Stimulated activated CD8-positive, alpha-beta memory T cell treated with anti-CD3 and anti-CD28 coated beads, Interleukin-4, amount 100 ng/mL, for 4 hours (primary cell): ENCODE results near the gene NRXN3.

Experiments used
- DNase-seq, 2 donors: peaks; one replicate each; pipeline ENCODE4 v3.0.0-alpha.2; 2020; ENCODE audit warnings: low read depth in 2 of 2, low spot score in 1 of 2

The NRXN3 gene

DNA sequence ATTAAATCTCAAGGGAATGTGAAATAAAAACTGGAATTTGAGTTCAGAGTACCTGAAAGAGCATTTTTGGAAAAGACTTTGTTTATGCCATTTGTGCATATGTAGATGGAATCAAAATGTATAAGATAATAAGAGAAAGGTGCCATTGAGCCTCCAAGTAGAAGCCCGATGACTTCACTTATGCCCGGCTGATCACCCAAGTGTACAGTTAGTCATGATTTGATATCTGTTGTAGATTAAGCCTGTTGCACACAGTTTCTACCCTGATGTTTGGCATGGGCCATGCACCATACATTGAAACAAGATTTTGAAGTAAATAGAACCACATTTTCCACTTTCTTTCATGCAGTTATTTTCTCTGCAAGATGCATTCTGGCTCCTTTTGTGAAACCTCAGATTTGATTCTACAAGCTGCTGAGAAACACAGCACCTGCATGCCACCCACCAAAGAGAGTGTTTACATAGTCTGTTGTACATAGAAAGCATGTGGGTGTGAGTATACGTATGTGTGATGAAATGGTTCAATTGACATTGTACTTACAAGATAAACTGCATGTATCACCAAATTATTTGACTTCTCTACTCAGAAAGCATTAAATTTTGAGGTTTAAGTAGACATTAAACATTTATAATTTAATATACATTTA lies 1268.6 kb downstream of the NRXN3 start:
- no peak for DNase-seq

- DNase-seq: no peak
Measured at GRCh38 chr14:79442786-79443185, 1272.6 kb downstream of the NRXN3 start.

- no peak for DNase-seq
Measured at GRCh38 chr14:79443602-79444001, 1273.4 kb downstream of the NRXN3 start.

- DNase-seq: no peak
Measured at GRCh38 chr14:79448960-79449359, 1278.8 kb downstream of the NRXN3 start.

- no peak for DNase-seq
Measured at GRCh38 chr14:79451601-79452000, 1281.4 kb downstream of the NRXN3 start.

DNA sequence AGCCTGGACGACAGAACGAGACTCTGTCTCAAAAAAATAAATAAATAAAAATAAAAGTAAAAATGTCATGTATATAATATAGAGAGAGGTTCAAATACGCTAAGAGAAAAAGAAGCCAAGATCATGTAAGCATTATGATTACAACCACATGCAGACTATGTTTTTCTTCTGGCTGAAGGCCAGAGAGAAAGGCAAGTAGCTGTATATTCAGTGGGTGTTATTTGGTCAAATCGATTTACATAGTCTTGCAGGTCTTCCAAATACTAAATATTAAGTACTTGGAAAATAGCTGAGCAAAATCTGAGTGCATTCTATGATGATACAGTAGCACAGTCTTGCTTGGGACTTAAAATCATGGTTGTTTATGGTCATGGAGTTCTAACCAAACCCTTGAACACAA lies 1283.1 kb downstream of the NRXN3 start:
- no peak for DNase-seq

DNA sequence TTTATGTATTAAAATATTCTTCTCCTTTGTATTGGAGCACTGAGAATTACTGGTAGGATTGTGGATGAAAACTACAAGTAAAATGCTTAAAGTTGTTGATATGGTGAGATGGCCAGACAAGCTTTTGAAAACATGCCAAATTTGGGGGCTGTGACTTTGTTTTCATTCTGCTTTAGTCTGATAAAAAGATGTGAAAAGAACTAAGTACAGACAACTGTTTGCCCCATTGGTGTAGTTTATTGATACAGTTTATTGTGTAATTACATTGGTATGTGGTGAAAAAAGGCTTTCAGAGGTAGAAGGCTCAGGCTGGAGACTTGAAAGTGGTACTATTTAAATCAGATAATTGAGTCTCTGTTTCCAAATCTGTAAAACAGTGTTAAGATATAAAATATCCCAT lies 1294.3 kb downstream of the NRXN3 start:
- DNase-seq: no peak

GRCh38 chr14:79465651-79466050 lies 1295.5 kb downstream of the NRXN3 start:
- DNase-seq: no peak

GRCh38 chr14:79466938-79467527 lies 1296.9 kb downstream of the NRXN3 start:
- no peak for DNase-seq

DNA sequence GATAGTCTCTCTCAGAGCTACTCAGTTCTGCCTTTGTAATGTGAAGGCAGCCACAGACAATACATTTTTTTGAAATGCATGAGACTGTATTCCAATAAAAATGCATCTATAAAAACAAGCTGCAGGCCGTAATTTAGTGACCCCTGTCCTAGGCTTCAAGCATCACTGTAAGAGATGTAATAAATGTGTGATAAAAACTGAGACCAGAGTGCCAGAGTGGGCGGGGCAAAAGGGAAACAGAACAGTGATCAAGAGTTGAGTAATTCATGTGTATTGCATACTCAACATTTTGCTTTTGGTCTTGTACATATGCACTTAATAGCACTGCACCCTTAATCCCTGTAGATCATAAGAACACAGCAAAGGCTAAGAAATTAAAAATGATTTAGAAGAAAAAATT lies 1297.7 kb downstream of the NRXN3 start:
- no peak for DNase-seq

GRCh38 chr14:79468486-79468885 lies 1298.3 kb downstream of the NRXN3 start:
- DNase-seq: no peak

- DNase-seq: no peak
Measured at GRCh38 chr14:79473651-79474050, 1303.5 kb downstream of the NRXN3 start.

- no peak for DNase-seq
Measured at GRCh38 chr14:79475887-79476532, 1305.8 kb downstream of the NRXN3 start.

DNA sequence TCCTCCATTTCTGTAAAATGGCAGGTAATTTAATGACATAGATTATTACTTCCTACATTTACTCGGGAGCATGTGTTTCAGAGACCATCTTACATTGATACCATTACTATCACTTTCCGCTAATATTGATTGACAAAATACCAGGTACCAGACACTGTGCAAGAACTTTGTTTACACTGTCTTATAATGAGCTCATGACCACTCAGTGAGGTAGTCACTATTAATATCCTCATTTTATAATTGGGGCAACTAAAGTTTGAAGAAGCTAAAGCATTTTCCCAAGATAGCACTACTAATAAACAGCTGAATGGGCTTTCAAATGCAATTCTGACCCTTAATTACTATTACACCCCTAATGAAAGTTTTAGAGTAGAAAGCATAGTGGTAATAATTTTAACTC lies 1306.4 kb downstream of the NRXN3 start:
- DNase-seq: no peak

DNA sequence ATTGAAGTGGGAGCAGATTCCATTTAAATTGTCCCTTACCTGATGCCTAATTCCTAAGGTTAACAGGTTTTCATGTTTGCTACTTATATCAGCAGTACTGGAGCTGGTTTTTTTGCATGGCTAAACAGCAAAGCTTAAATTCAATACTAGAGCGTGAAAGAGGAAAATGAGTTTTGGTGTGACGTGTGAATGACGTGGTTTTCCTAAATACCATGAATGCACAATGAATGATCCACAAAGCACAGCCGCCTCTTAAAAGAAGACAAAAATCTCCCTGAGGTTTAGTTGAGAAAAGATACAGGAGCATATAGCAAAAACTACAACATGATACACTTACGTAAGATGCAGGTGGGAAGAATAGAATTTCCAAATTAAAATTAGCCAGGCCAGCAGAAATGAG lies 1310.0 kb downstream of the NRXN3 start:
- DNase-seq: no peak

- no peak for DNase-seq
Measured at GRCh38 chr14:79482825-79483224, 1312.7 kb downstream of the NRXN3 start.

DNA sequence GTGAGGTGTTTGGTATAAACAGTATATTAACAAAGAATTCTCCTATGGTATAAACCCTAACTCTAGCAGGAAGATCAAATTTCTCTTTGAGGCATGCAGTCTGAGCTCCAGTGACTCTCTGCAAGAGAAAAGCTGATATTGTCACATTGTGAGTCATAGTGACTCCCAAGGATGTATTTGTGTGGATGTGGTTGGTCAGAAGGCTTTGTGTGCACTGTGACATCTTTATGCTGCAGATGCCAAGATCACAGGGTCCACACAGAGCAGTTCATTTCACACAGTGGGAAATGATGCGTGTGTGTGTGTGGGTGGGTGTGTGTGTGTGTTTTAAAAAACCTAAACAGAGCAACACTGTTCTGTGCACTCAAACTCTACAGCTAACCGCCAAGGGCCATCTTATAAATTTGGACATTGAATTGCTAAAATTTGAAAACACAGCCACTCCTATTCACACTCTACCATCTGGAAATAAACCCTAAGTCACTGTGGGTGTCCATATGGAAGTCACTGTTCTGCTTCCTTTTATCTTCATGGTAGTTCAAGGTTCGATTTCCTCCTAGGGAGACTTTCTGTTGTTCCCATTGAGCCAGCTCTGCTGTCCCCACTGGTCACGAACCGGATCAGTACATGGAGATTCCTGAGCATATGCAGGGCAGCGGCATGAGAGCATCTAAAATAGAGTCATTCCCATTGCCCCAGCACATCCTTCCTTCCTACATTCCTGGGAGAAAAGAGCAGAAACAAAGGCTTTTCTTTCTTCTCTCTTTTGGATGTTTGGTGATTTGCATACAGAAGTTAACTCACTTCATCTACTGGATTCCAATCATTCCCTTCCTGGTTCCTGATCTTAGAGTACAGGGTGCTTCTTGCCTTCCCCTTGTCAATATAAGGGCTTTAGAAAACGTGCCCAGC lies 1313.6 kb downstream of the NRXN3 start:
- no peak for DNase-seq

- DNase-seq: no peak
Measured at GRCh38 chr14:79487632-79488031, 1317.5 kb downstream of the NRXN3 start.

DNA sequence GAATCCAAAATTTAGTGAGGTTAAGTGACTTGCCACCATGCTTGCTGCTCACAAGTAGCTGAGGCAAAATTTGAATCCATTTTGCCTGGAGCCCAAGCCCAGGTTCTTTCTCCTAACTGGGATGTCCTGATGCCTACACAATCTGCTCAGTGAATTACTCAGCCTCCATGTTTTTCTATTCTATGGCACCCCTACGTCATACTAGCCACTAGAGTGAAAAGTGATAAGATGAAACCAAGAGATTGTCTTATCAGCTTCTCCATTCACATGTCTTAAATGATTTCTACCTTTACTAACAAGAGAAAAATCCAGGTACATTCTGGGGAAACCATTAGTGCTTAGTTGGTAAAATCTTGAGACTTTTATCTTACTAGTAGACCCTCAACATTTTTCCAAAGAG lies 1321.0 kb downstream of the NRXN3 start:
- no peak for DNase-seq

- no peak for DNase-seq
Measured at GRCh38 chr14:79493081-79493645, 1323.0 kb downstream of the NRXN3 start.

DNA sequence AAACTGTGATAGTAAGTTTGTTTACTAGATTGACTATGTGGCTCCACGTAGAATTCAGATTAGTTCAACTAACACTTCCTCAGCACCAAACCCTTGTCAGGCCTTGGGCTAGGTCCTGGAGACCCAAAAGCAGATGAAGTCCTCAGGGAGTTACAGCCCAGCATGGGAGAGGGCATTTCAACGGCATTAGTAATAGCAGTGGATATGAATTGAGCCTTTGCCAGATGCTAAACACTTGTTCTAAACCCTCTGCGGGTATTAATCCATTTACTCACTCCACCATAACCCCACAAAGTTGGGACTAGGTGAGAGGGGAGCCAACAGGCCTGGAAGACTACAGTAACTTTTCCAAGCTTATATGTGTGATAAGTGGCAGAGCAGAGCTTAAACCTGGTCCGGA lies 1326.5 kb downstream of the NRXN3 start:
- DNase-seq: no peak
